OCI-LY7 (cell line): Measurements from ENCODE around the gene MFF. TPM values are rescaled to one million over a fixed set of nuclear protein-coding genes. Genes with fewer than 3 reads are reported as not detected.

Experiments
- BruUV-seq: library from RNA; stranded (reverse); fragments of 400-500 nt; replicated peaks from 2 replicates; lab custom pipeline; 2021; lab: Mats Ljungman, UMichigan
- CTCF ChIA-PET: fragments of 300-600 bp; sonication (Branson Sonifier 250); formaldehyde crosslinking; loops from one replicate; lab custom pipeline; 2022; ENCODE audit warnings: antibody characterized with exemption; ENCODE audit not compliant: unreplicated experiment; lab: Charles Lee
- POLR2A ChIA-PET: fragments of 300-600 bp; sonication (Branson Sonifier 250); formaldehyde crosslinking; loops from one replicate; lab custom pipeline; 2022; ENCODE audit warnings: antibody characterized with exemption; lab: Charles Lee
- DNase-seq: peaks from one replicate; pipeline ENCODE4 v3.0.0-alpha.2; 2015; ENCODE audit warnings: low spot score
- H2AFZ ChIP-seq: fragments of 200-600 bp; sonication (generic), shearing (Covaris generic); 2 replicates; pipeline ENCODE4 v1.6.1; 2014; ENCODE audit warnings: mild to moderate bottlenecking, antibody characterized with exemption, low read length, moderate library complexity
- H3K27ac ChIP-seq: fragments of 200-600 bp; sonication (generic); 2 replicates; pipeline ENCODE4 v1.5.1; 2014; ENCODE audit warnings: mixed run types, low read depth, mild to moderate bottlenecking, moderate library complexity, low read length, inconsistent platforms; ENCODE audit not compliant: poor library complexity, severe bottlenecking
- H3K36me3 ChIP-seq: fragments of 200-600 bp; sonication (generic); 2 replicates; pipeline ENCODE4 v1.6.1; 2014; ENCODE audit warnings: mild to moderate bottlenecking, antibody characterized with exemption, low read length, moderate library complexity, mixed read lengths; ENCODE audit not compliant: insufficient read depth
- H3K4me1 ChIP-seq: fragments of 200-600 bp; sonication (generic); 2 replicates; pipeline ENCODE4 v1.5.1; 2014; ENCODE audit warnings: mild to moderate bottlenecking, low read length; ENCODE audit not compliant: insufficient read depth, poor library complexity, severe bottlenecking
- H3K4me2 ChIP-seq: fragments of 200-600 bp; sonication (generic); 2 replicates; pipeline ENCODE4 v1.6.1; 2014; ENCODE audit warnings: mild to moderate bottlenecking, low read length
- H3K4me3 ChIP-seq: fragments of 200-600 bp; sonication (generic); 2 replicates; pipeline ENCODE4 v1.5.1; 2014; ENCODE audit warnings: mild to moderate bottlenecking, low read depth, low read length; ENCODE audit not compliant: poor library complexity, severe bottlenecking
- H3K79me2 ChIP-seq: fragments of 200-600 bp; sonication (generic); 2 replicates; pipeline ENCODE4 v1.6.1; 2016; ENCODE audit warnings: low read depth, mild to moderate bottlenecking, low read length, moderate library complexity, mixed read lengths; ENCODE audit not compliant: insufficient read depth
- H3K9me2 ChIP-seq: fragments of 200-600 bp; sonication (generic); 2 replicates; pipeline ENCODE4 v1.6.1; 2016; ENCODE audit warnings: mild to moderate bottlenecking, low read length, mixed read lengths; ENCODE audit not compliant: insufficient read depth
- H3K9me3 ChIP-seq: fragments of 200-600 bp; sonication (generic); 2 replicates; pipeline ENCODE4 v1.6.1; 2014; ENCODE audit warnings: mild to moderate bottlenecking, mixed run types, low read length, mixed read lengths
- H4K20me1 ChIP-seq: fragments of 200-600 bp; sonication (generic); 2 replicates; pipeline ENCODE4 v1.6.1; 2014; ENCODE audit warnings: mild to moderate bottlenecking, antibody characterized with exemption, low read length, moderate library complexity, mixed read lengths; ENCODE audit not compliant: insufficient read depth
- EZH2phosphoT487 ChIP-seq: fragments of 200-600 bp; sonication (generic); IDR thresholded peaks from 2 replicates; pipeline ENCODE4 v1.6.1; 2018; ENCODE audit warnings: low read depth, borderline replicate concordance, mild to moderate bottlenecking, mixed run types, antibody characterized with exemption, low read length, moderate library complexity, mixed read lengths
- intact Hi-C: fragments of 100-400 bp; cut with micrococcal nuclease; formaldehyde crosslinking; loops from one replicate; pipeline ENCODE4 v1.10.0; 2022; ENCODE audit not compliant: unreplicated experiment
- total RNA-seq, 2 experiments: library from RNA; depleted of rRNA in 1 of 2; stranded (reverse); fragments of >200 nt in 1 of 2; shearing (Covaris generic) in 1 of 2; gene quantifications; 2 replicates each; pipeline ENCODE4 v1.2.3, GENCODE V29; 2014 to 2022
- TF ChIP-seq, protein P1 (sequence below): fragments of 200-600 bp; sonication (generic); conservative IDR thresholded peaks from 2 replicates; pipeline ENCODE4 v1.5.1; 2014; ENCODE audit warnings: mild to moderate bottlenecking, antibody characterized with exemption, low read length, moderate library complexity, mixed read lengths

MFF gene
- total RNA-seq, 2 experiments from 2014 or later, result 66.6 to 72.1 TPM

DNA sequence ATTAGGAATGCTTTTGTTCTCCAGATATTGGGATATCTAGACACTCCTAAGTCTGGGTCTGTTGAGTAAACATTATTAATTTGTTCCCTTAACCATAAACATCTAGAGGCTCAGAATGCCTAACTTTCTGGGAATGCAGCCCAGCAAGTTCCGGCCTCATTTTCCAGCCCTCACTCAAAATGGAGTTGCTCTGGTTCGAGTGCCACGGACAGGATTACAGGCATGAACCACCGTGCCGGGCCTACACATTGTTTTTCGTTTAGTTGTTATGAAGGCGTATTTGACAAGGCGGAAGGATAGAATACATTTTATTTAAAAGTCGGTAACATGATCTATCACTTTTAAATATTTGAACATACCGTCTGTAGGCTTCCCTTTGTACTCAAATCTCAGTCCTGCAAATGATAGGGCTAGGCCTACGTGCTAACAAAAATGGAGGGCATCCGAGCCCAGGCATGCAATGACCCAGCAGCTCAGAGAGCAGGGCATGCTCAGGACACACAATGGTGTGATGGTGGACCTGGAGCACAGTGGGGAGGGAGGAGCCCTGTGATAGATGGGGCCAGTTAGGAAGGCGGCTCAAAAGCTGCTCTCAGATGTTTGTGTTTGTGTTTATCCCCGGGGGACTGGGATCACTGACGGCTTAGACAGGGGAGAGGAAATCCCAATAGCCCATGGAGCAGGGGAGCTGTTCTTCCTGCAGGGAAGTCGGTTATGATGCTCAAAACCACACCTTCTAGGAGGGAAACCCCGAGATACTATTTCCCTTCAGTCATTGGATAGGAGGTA lies 65.6 kb downstream of the MFF start:
- Histone ChIP-seq H3K9me2 (no peaks in the 10 kb centered on the region), H4K20me1 (no peaks in the 10 kb centered on the region), H3K27ac (no peak overlapping the region), H3K79me2 (no peaks in the 10 kb centered on the region), H3K9me3 (no peaks in the 10 kb centered on the region), H2AFZ (no peak overlapping the region), H3K4me2 (no peak overlapping the region), H3K4me3 (no peak overlapping the region), H3K36me3 (no peaks in the 10 kb centered on the region), H3K4me1 (no peaks in the 10 kb centered on the region)
- DNase-seq, result no peak
- TF ChIP-seq, protein P1, sequence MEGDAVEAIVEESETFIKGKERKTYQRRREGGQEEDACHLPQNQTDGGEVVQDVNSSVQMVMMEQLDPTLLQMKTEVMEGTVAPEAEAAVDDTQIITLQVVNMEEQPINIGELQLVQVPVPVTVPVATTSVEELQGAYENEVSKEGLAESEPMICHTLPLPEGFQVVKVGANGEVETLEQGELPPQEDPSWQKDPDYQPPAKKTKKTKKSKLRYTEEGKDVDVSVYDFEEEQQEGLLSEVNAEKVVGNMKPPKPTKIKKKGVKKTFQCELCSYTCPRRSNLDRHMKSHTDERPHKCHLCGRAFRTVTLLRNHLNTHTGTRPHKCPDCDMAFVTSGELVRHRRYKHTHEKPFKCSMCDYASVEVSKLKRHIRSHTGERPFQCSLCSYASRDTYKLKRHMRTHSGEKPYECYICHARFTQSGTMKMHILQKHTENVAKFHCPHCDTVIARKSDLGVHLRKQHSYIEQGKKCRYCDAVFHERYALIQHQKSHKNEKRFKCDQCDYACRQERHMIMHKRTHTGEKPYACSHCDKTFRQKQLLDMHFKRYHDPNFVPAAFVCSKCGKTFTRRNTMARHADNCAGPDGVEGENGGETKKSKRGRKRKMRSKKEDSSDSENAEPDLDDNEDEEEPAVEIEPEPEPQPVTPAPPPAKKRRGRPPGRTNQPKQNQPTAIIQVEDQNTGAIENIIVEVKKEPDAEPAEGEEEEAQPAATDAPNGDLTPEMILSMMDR, result no peak
- no peak for TF ChIP-seq EZH2phosphoT487
- intact Hi-C loops, result no loop called here
- BruUV-seq, result no TSS peak
- CTCF ChIA-PET, result no interaction called here
- POLR2A ChIA-PET, result interaction anchor here (1.1 kb wide), 1 partner anchor 55 kb away, joined by 3 read pairs; no protein-coding TSS in a partner anchor

DNA sequence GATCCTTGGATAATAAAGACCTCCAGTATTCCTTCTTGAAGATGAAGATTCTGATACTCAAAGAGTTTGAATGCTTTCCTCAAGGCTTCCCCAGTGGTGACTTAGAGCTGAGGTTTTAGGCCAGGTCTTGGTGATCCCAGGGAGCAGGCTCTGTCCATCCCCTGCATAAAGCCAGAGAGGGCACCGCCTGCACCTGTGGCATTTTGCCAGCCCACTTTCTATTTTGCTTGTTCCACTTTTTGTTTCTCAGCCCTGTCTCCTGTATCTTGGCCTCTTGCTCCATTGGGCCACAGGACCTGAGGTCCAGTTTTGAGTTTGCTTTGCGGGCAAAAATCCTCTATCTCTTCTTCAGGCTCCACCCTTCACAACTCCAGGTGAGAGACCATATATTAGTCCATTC lies 69.3 kb downstream of the MFF start:
- TF ChIP-seq, protein P1, result no peak
- no peak for TF ChIP-seq EZH2phosphoT487
- intact Hi-C loops, result no loop called here
- Histone ChIP-seq H3K9me3 (no peaks in the 10 kb centered on the region), H4K20me1 (no peaks in the 10 kb centered on the region), H3K4me2 (no peak overlapping the region), H3K4me3 (no peak overlapping the region), H3K79me2 (no peaks in the 10 kb centered on the region), H3K36me3 (no peaks in the 10 kb centered on the region), H3K4me1 (no peaks in the 10 kb centered on the region), H2AFZ (no peak overlapping the region), H3K27ac (no peak overlapping the region), H3K9me2 (no peaks in the 10 kb centered on the region)
- no TSS peak for BruUV-seq
- ChIA-PET POLR2A (interaction anchor here (1.4 kb wide), 1 partner anchor 15 kb away, joined by 5 read pairs; the partner anchor contains the start of gene TM4SF20), CTCF (no interaction called here)
- DNase-seq, result no peak

DNA sequence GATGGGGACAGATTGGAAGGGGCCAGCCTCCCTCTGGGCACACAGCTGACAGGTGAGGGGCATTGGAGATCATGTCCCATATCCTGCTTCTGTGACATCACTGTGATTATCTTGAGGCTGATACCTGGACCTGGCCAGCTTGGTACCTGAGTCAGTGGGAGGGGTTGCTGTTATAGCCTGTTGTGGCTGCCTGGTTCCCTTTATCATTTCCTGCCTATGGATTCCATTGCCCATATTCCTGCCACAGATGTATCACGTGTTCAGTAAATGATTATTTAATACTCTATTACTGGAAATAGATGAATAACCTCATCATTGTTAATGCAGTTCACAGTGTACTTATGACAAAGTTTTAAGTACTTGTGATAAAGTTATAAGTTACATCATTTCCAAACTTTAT lies 70.5 kb downstream of the MFF start:
- no peak for DNase-seq
- H3K9me3 ChIP-seq, result no peaks in the 10 kb centered on the region
- H4K20me1 ChIP-seq, result no peaks in the 10 kb centered on the region
- H2AFZ ChIP-seq, result no peak overlapping the region
- no peaks in the 10 kb centered on the region for H3K9me2 ChIP-seq
- ChIA-PET CTCF (no interaction called here), POLR2A (interaction anchor here (0.6 kb wide), 1 partner anchor 918 kb away, joined by 4 read pairs; no protein-coding TSS in a partner anchor)
- H3K4me3 ChIP-seq, result no peak overlapping the region
- H3K4me2 ChIP-seq, result no peak overlapping the region
- no TSS peak for BruUV-seq
- no peak overlapping the region for H3K27ac ChIP-seq
- intact Hi-C loops, result no loop called here
- no peaks in the 10 kb centered on the region for H3K36me3 ChIP-seq
- TF ChIP-seq, protein P1, result no peak
- TF ChIP-seq EZH2phosphoT487, result no peak
- no peaks in the 10 kb centered on the region for H3K79me2 ChIP-seq
- H3K4me1 ChIP-seq, result no peaks in the 10 kb centered on the region
